Measurements from ENCODE around the gene IPPK.

The IPPK gene

GRCh38 chr9:92644278-92644677 is 25.7 kb downstream of the IPPK start:
- no peak for TF ChIP-seq CTCF (IDR thresholded peaks at IDR 0.05)

- no peak for TF ChIP-seq CTCF (IDR thresholded peaks at IDR 0.05)
Measured at GRCh38 chr9:92642564-92642963, 27.4 kb downstream of the IPPK start.

GRCh38 chr9:92642041-92642451 is 27.9 kb downstream of the IPPK start:
- no peak for TF ChIP-seq CTCF (IDR thresholded peaks at IDR 0.05)

- no peak for TF ChIP-seq CTCF (IDR thresholded peaks at IDR 0.05)
Measured at GRCh38 chr9:92641092-92641809, 28.7 kb downstream of the IPPK start.

GRCh38 chr9:92640398-92641091 is 29.4 kb downstream of the IPPK start:
- no peak for TF ChIP-seq CTCF (IDR thresholded peaks at IDR 0.05)

- TF ChIP-seq CTCF (IDR thresholded peaks at IDR 0.05): no peak
Measured at GRCh38 chr9:92639791-92640271, 30.1 kb downstream of the IPPK start.

GRCh38 chr9:92639124-92639523 is 30.8 kb downstream of the IPPK start:
- no peak for TF ChIP-seq CTCF (IDR thresholded peaks at IDR 0.05)
